Tibial nerve (tissue), 3 donors: ENCODE measurements around the gene IL17F.

Source experiments
- POLR2A ChIP-seq, 2 donors: fragments of 450-650 bp; IDR thresholded peaks; one replicate each; pipeline ENCODE4 v1.6.1; 2017; ENCODE audit warnings: antibody characterized with exemption in 2 of 2, mild to moderate bottlenecking in 2 of 2, moderate library complexity in 2 of 2
- TF ChIP-seq, protein P1 (sequence below), 5 experiments: fragments of 200-600 bp in 3 of 5; fragments of 450-650 bp in 2 of 5; sonication (generic) in 3 of 5; IDR thresholded peaks; one replicate each; pipeline ENCODE4 v1.5.1; 2016 to 2019; ENCODE audit warnings: antibody characterized with exemption in 5 of 5, mild to moderate bottlenecking in 3 of 5, moderate library complexity in 2 of 5

DNA sequence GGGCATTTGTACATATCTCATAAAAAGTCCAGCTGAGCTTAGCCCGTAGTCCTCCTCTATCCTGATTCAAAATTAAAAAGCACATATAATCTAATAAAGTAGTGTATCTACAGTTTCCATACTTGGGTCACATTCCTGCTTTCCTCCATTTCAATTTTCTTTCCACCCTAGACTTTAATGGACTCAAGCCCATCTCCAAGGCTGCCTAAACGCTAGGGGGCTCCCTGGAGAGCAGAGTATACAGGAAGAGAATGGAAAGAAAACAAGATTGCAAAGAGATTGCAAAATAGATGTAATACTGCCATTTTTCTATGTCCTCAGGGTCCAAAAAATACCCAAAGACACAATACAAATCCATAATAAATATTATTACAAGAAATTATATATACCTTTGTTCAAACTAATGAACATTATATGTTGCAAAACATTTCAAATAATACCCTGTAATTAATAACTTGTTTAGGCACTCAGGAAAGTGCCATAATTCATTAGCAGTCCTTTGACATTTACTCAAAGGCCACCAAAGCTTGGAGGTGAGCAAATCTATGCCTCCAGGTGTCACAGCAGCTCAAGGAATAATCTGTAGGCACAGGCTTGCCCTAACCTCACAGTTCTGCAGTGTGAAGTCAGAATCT lies 42.6 kb upstream of the IL17F start:
- TF ChIP-seq, protein P1, sequence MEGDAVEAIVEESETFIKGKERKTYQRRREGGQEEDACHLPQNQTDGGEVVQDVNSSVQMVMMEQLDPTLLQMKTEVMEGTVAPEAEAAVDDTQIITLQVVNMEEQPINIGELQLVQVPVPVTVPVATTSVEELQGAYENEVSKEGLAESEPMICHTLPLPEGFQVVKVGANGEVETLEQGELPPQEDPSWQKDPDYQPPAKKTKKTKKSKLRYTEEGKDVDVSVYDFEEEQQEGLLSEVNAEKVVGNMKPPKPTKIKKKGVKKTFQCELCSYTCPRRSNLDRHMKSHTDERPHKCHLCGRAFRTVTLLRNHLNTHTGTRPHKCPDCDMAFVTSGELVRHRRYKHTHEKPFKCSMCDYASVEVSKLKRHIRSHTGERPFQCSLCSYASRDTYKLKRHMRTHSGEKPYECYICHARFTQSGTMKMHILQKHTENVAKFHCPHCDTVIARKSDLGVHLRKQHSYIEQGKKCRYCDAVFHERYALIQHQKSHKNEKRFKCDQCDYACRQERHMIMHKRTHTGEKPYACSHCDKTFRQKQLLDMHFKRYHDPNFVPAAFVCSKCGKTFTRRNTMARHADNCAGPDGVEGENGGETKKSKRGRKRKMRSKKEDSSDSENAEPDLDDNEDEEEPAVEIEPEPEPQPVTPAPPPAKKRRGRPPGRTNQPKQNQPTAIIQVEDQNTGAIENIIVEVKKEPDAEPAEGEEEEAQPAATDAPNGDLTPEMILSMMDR (IDR thresholded peaks at IDR 0.05), result peak; percentile 42 to 73 (median 49)
- no peak for TF ChIP-seq POLR2A (IDR thresholded peaks at IDR 0.05)
